Nephron progenitor cell (in vitro differentiated cells): ENCODE results near the gene ULK4.
A peak's percentile ranks its signal among the peaks of the same experiment; 100 is the strongest.

Experiments
- DNase-seq: peaks from one replicate; pipeline ENCODE4 v3.0.0; 2021
- H3K27ac Mint-ChIP-seq: 2 replicates; pipeline ENCODE4 v1.8.0; 2021; ENCODE audit warnings: mild to moderate bottlenecking, moderate library complexity, mixed read lengths
- H3K27me3 Mint-ChIP-seq: 2 replicates; pipeline ENCODE4 v1.8.0; 2021; ENCODE audit warnings: mild to moderate bottlenecking, low read depth, mixed read lengths; ENCODE audit not compliant: poor library complexity
- H3K36me3 Mint-ChIP-seq: 2 replicates; pipeline ENCODE4 v1.8.0; 2021; ENCODE audit warnings: low read depth, mixed read lengths
- H3K4me1 Mint-ChIP-seq: 2 replicates; pipeline ENCODE4 v1.8.0; 2021; ENCODE audit warnings: mixed read lengths
- H3K4me3 Mint-ChIP-seq: 2 replicates; pipeline ENCODE4 v1.8.0; 2021; ENCODE audit warnings: mild to moderate bottlenecking, moderate library complexity, mixed read lengths
- H3K9me3 Mint-ChIP-seq: 2 replicates; pipeline ENCODE4 v1.8.0; 2021; ENCODE audit warnings: mild to moderate bottlenecking, moderate library complexity, mixed read lengths
- TF ChIP-seq, protein P1 (sequence below): fragments of 200-600 bp; sonication (generic); IDR thresholded peaks from 2 replicates; pipeline ENCODE4 v1.5.0; 2021; ENCODE audit warnings: antibody characterized with exemption

The ULK4 gene

DNA sequence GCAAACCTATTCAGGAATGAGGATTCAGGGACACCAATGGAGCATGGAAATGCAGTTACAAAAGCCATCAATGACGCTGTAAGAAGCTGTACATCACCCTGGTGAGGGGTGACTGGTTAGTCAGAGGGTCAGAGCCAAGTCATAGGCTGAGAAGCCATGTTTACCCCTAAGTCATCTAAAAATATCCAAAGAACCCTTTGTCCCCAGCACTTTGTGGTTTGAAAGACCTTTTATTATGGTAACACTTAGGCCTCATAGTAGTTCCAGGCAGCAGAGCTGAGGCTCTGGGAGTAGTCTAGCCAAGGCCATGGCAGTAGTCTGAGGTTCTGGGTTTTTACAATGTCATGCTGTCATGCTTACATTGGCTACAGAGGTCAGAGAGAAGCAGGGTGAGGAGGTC is 631.4 kb downstream of the ULK4 start:
- peaks cover 8% of the 10 kb centered on the region for H3K27me3 Mint-ChIP-seq
- peaks cover 27% of the 10 kb centered on the region for H3K4me1 Mint-ChIP-seq
- H3K9me3 Mint-ChIP-seq: no peaks in the 10 kb centered on the region
- H3K36me3 Mint-ChIP-seq: no peaks in the 10 kb centered on the region
- TF ChIP-seq, protein P1, sequence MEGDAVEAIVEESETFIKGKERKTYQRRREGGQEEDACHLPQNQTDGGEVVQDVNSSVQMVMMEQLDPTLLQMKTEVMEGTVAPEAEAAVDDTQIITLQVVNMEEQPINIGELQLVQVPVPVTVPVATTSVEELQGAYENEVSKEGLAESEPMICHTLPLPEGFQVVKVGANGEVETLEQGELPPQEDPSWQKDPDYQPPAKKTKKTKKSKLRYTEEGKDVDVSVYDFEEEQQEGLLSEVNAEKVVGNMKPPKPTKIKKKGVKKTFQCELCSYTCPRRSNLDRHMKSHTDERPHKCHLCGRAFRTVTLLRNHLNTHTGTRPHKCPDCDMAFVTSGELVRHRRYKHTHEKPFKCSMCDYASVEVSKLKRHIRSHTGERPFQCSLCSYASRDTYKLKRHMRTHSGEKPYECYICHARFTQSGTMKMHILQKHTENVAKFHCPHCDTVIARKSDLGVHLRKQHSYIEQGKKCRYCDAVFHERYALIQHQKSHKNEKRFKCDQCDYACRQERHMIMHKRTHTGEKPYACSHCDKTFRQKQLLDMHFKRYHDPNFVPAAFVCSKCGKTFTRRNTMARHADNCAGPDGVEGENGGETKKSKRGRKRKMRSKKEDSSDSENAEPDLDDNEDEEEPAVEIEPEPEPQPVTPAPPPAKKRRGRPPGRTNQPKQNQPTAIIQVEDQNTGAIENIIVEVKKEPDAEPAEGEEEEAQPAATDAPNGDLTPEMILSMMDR: no peak
- no peak for DNase-seq
- H3K4me3 Mint-ChIP-seq: no peak overlapping the region
- peak overlapping the region; percentile 49 for H3K27ac Mint-ChIP-seq

DNA sequence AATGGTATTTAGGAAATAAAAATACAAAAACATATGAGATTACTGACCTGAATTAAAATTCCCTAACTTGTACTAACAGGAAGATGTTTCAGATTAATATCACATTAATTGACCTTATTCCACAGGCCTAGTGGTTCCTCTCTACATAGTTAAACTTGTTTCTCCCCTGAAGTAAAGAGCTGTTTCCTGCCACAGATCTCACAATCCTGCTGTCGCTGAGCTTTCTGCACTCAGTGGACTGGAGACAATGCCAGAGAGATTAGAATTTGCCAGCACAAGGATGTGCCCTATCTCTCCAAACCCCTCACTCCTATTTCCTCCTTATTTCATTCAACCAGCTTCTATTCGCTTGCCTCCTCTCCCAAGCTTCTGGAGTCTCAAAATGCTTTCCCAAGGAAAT is 632.0 kb downstream of the ULK4 start:
- no peak overlapping the region for H3K27ac Mint-ChIP-seq
- no peak overlapping the region for H3K4me3 Mint-ChIP-seq
- no peaks in the 10 kb centered on the region for H3K9me3 Mint-ChIP-seq
- H3K4me1 Mint-ChIP-seq: peaks cover 29% of the 10 kb centered on the region
- H3K36me3 Mint-ChIP-seq: no peaks in the 10 kb centered on the region
- TF ChIP-seq, protein P1: no peak
- H3K27me3 Mint-ChIP-seq: peaks cover 8% of the 10 kb centered on the region
- DNase-seq: no peak

DNA sequence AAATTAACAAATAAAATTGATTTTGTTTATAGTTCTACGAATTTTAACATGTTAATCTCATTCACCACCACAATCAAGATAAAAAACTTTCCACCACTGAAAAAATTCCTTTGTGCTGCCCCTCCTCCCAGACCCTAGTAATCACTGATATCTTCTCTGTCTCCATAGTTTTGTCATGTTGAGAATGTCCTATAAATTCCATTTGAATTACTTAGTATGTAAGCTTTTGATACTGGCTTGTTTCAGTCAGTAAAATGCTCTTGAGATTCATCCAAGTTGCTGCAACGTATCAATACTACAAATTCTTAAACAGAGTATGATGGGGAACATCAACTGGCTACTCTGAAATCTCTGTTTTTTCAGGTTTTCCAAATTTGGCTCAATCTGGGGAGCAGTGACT is 633.0 kb downstream of the ULK4 start:
- peaks cover 8% of the 10 kb centered on the region for H3K27me3 Mint-ChIP-seq
- no peaks in the 10 kb centered on the region for H3K36me3 Mint-ChIP-seq
- TF ChIP-seq, protein P1: no peak
- no peak overlapping the region for H3K27ac Mint-ChIP-seq
- H3K4me3 Mint-ChIP-seq: no peak overlapping the region
- no peaks in the 10 kb centered on the region for H3K9me3 Mint-ChIP-seq
- H3K4me1 Mint-ChIP-seq: peaks cover 34% of the 10 kb centered on the region
- no peak for DNase-seq

DNA sequence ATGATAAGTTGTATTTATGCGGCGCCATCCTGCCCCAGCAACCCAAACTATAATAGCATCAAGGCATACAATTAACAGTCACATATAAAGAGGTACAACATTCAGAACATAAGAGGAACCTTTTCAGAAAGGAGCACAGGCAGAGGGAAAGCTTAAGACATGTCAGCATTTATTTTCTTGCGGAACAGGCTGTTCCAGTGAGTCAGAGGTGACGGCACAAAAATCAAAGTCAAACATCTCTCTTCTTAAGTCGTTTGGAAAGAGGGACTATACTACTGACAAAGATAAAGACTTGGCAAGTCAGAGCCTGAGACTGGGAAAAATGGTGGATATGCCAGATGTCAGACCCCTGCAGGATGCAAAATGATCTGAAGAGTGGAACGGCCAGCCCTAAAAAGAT is 634.2 kb downstream of the ULK4 start:
- Mint-ChIP-seq H3K4me1 (peaks cover 45% of the 10 kb centered on the region), H3K4me3 (no peak overlapping the region), H3K27me3 (peaks cover 8% of the 10 kb centered on the region), H3K27ac (no peak overlapping the region), H3K36me3 (no peaks in the 10 kb centered on the region), H3K9me3 (no peaks in the 10 kb centered on the region)
- TF ChIP-seq, protein P1: no peak
- no peak for DNase-seq

DNA sequence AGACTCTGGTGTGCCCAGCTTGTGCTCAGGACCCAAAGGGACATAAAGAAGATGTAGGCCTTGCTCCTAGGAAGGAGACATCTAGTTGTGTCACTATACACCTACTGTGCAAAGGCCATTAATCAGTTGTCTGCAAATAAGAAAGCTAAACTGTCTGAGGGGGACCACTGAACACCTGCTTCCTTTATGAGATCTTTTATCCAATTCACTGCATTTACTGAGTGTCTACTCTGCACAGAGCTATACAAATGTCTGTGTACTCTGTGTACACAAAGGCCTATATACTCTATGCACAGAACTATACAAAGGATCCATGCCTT is 637.8 kb downstream of the ULK4 start:
- Mint-ChIP-seq H3K36me3 (no peaks in the 10 kb centered on the region), H3K27me3 (peaks cover 8% of the 10 kb centered on the region), H3K4me1 (peaks cover 36% of the 10 kb centered on the region), H3K9me3 (no peaks in the 10 kb centered on the region), H3K27ac (no peak overlapping the region), H3K4me3 (no peak overlapping the region)
- DNase-seq: no peak
- TF ChIP-seq, protein P1: no peak

DNA sequence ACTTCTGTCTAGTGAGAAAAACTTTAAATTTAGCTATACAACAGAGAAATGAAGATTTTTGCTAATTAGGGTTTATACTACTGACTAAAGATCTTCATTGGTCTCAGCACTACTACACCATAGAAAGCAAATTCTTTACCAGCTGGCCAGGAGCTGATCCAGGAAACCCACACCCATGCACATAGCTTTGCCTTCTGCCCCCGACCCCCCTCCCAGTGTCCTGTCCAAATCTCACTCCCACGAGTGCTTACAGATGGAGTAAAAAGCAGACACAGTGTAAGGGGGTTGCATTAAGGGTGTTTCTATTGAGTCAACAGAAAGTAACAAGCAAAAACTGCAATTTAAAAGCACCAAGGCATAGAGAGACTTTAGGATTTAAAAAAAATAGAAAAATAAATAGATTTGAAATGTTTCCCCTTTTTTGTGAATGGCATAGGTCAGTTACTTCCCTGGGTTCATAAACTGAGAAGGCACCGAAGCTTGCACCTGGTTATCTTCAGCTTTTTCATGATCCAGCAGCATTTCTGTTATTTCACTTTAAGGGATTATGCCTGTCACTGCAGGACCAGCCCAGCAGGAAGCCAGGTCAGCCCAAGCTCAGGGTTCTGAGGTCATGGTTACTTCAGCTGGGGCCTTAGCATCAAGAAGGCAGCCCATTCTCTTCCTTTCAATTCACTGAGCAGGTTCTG is 638.3 kb downstream of the ULK4 start:
- peaks cover 38% of the 10 kb centered on the region for H3K4me1 Mint-ChIP-seq
- peaks cover 9% of the 10 kb centered on the region for H3K27me3 Mint-ChIP-seq
- DNase-seq: no peak
- H3K9me3 Mint-ChIP-seq: no peaks in the 10 kb centered on the region
- TF ChIP-seq, protein P1: no peak
- no peak overlapping the region for H3K4me3 Mint-ChIP-seq
- H3K27ac Mint-ChIP-seq: no peak overlapping the region
- no peaks in the 10 kb centered on the region for H3K36me3 Mint-ChIP-seq
